A673 (cell line): ENCODE results near the gene PIWIL4. TPM values are rescaled to one million over a fixed set of nuclear protein-coding genes. Genes with fewer than 3 reads are reported as not detected.

Experiments
- BruUV-seq: library from RNA; stranded (reverse); fragments of 400-500 nt; replicated peaks from 2 replicates; lab custom pipeline; 2021; lab: Mats Ljungman, UMichigan
- CTCF ChIA-PET: fragments of 300-600 bp; sonication (Branson Sonifier 250); formaldehyde crosslinking; loops from one replicate; lab custom pipeline; 2022; ENCODE audit warnings: antibody characterized with exemption; lab: Charles Lee
- POLR2A ChIA-PET: fragments of 300-600 bp; sonication (Branson Sonifier 250); formaldehyde crosslinking; loops from one replicate; lab custom pipeline; 2022; ENCODE audit warnings: antibody characterized with exemption; ENCODE audit not compliant: low non-redundant PET; lab: Charles Lee
- DNase-seq: peaks from one replicate; pipeline ENCODE4 v3.0.0-alpha.2; 2015; ENCODE audit warnings: low spot score
- H3K27ac ChIP-seq: fragments of 200-600 bp; sonication (generic); 2 replicates; pipeline ENCODE4 v1.5.1; 2016; ENCODE audit warnings: mixed run types, low read depth, mild to moderate bottlenecking, mixed read lengths, antibody characterized with exemption, low read length; ENCODE audit not compliant: poor library complexity, severe bottlenecking
- H3K27me3 ChIP-seq: fragments of 200-600 bp; sonication (generic); replicated peaks from 2 replicates; pipeline ENCODE4 v1.6.1; 2017; ENCODE audit warnings: mixed run types, low read depth, mild to moderate bottlenecking, mixed read lengths, antibody characterized with exemption, low read length; ENCODE audit not compliant: insufficient read depth, poor library complexity
- H3K36me3 ChIP-seq: fragments of 200-600 bp; sonication (generic); 2 replicates; pipeline ENCODE4 v1.6.1; 2016; ENCODE audit warnings: mixed run types, mild to moderate bottlenecking, mixed read lengths, antibody characterized with exemption, low read length; ENCODE audit not compliant: insufficient read depth, poor library complexity, severe bottlenecking
- H3K4me1 ChIP-seq: fragments of 200-600 bp; sonication (generic); 2 replicates; pipeline ENCODE4 v1.6.1; 2017; ENCODE audit warnings: mixed run types, mild to moderate bottlenecking, mixed read lengths, antibody characterized with exemption, low read length; ENCODE audit not compliant: insufficient read depth, poor library complexity, severe bottlenecking
- H3K4me3 ChIP-seq: fragments of 200-600 bp; sonication (generic); 2 replicates; pipeline ENCODE4 v1.5.1; 2016; ENCODE audit warnings: low read depth, mixed run types, mild to moderate bottlenecking, mixed read lengths, low read length; ENCODE audit not compliant: poor library complexity, severe bottlenecking
- H3K9me3 ChIP-seq: fragments of 200-600 bp; sonication (generic); 2 replicates; pipeline ENCODE4 v1.6.1; 2016; ENCODE audit warnings: mixed run types, low read depth, mild to moderate bottlenecking, mixed read lengths, antibody characterized with exemption, low read length; ENCODE audit not compliant: poor library complexity, severe bottlenecking
- CTCF ChIP-seq: fragments of 300-800, 200-600 bp; sonication (generic); conservative IDR thresholded peaks from 2 replicates; pipeline ENCODE4 v1.5.1; 2017; ENCODE audit warnings: low read depth, mild to moderate bottlenecking, antibody characterized with exemption, low read length, moderate library complexity, mixed read lengths
- EZH2 ChIP-seq: fragments of 200-600 bp; sonication (generic); IDR thresholded peaks from 2 replicates; pipeline ENCODE4 v1.6.1; 2017; ENCODE audit warnings: borderline replicate concordance, low read depth, mild to moderate bottlenecking, mixed read lengths, antibody characterized with exemption, low read length; ENCODE audit not compliant: poor library complexity, severe bottlenecking
- intact Hi-C: fragments of 100-400 bp; cut with micrococcal nuclease; formaldehyde crosslinking; loops from one replicate; pipeline ENCODE4 v1.10.0; 2022; ENCODE audit not compliant: unreplicated experiment
- total RNA-seq: library from RNA; stranded (reverse); gene quantifications from 2 replicates; pipeline ENCODE4 v1.2.3, GENCODE V29; 2021

PIWIL4 gene
- total RNA-seq, 1 experiment from 2014 or later, result 1.6 TPM

DNA sequence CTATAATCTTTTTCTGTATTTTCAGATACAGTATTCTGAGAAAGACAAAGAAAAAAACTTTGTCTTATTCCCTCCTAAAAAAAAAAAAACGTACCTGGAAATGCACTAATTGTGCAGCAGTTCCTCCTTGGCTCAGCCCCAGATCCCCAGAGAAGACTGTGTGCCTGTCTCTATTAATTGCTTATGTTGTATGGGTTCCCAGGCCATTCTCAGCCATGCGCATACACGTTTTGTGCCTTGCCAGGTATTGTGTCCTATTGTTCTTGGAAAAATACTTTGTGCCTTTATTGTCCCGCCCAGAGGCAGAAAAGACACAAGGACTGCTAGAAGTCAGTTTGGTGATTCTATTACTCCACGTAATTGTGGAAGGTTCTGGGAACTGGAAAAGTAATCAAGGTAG is 91.2 kb downstream of the PIWIL4 start:
- H3K9me3 ChIP-seq, result no peaks in the 10 kb centered on the region
- intact Hi-C loops, result loop anchor here (5.0 kb wide), 1 partner anchor 74 kb away; no protein-coding TSS in a partner anchor
- TF ChIP-seq CTCF (no peak), EZH2 (no peak)
- no peaks in the 10 kb centered on the region for H3K36me3 ChIP-seq
- no peak overlapping the region for H3K27ac ChIP-seq
- ChIA-PET POLR2A (no interaction called here), CTCF (no interaction called here)
- H3K4me3 ChIP-seq, result no peak overlapping the region
- H3K4me1 ChIP-seq, result no peaks in the 10 kb centered on the region
- H3K27me3 ChIP-seq, result no peaks in the 10 kb centered on the region
- no peak for DNase-seq
- BruUV-seq, result no TSS peak

DNA sequence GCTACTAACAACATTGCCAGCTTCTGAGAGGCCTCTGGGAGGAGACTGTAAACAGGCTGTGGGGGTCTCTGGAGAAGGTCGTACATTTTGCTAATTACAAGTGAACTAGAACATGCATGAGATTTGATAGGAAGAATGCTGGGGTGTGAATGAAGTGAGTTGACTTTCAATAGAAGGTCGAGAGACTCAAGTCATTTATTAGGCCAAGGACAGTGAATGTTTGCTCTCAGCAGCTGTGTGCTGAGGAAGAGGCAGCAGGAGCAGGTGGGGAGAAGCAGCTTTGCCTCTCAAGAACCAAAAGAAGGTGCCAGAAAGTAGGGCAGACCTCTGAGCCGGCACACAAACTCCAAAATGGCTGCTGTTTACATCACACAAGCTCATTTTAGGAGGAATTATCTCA is 91.7 kb downstream of the PIWIL4 start:
- H3K36me3 ChIP-seq, result no peaks in the 10 kb centered on the region
- no peak overlapping the region for H3K4me3 ChIP-seq
- intact Hi-C loops, result loop anchor here (5.0 kb wide), 1 partner anchor 73 kb away; no protein-coding TSS in a partner anchor
- no peaks in the 10 kb centered on the region for H3K9me3 ChIP-seq
- TF ChIP-seq CTCF, result no peak
- TF ChIP-seq EZH2, result no peak
- ChIA-PET CTCF (no interaction called here), POLR2A (no interaction called here)
- H3K4me1 ChIP-seq, result no peaks in the 10 kb centered on the region
- no peaks in the 10 kb centered on the region for H3K27me3 ChIP-seq
- no peak for DNase-seq
- BruUV-seq, result no TSS peak
- H3K27ac ChIP-seq, result no peak overlapping the region

GRCh38 chr11:94661444-94661843 is 94.3 kb downstream of the PIWIL4 start:
- POLR2A ChIA-PET, result no interaction called here
- intact Hi-C loops, result no loop called here

More at GRCh38 chr11:94661444-94661843, 94.3 kb downstream of the PIWIL4 start:
- no peaks in the 10 kb centered on the region for H3K27me3 ChIP-seq
- BruUV-seq, result no TSS peak
- no peaks in the 10 kb centered on the region for H3K4me1 ChIP-seq
- TF ChIP-seq EZH2 (no peak), CTCF (no peak)
- DNase-seq, result no peak
- H3K27ac ChIP-seq, result no peak overlapping the region
- no peaks in the 10 kb centered on the region for H3K36me3 ChIP-seq
- no peaks in the 10 kb centered on the region for H3K9me3 ChIP-seq
- CTCF ChIA-PET, result no interaction called here
- no peak overlapping the region for H3K4me3 ChIP-seq
